ENCODE results near the gene WFIKKN2. TPM values are rescaled to one million over a fixed set of nuclear protein-coding genes. Genes with fewer than 3 reads are reported as not detected.
A peak's percentile ranks its signal among the peaks of the same experiment; 100 is the strongest.

Gene WFIKKN2
- total RNA-seq, 1 experiment from 2014 or later: 0.11 TPM

GRCh38 chr17:50799582-50799981, 35.8 kb upstream of the WFIKKN2 start:
- CTCF ChIA-PET: interaction anchor here (2.0 kb wide), 1 partner anchor 16 kb away, joined by 19 read pairs; no protein-coding TSS in a partner anchor
- Mint-ChIP-seq H3K27me3 (ENCODE audit: low read depth) (no peaks in the 10 kb centered on the region), H3K27ac (peak overlapping the region; percentile 51; the same call in 1 of the 2 replicates), H3K36me3 (no peaks in the 10 kb centered on the region), H3K4me1 (peaks cover 18% of the 10 kb centered on the region), H3K4me3 (no peak overlapping the region), H3K9me3 (no peaks in the 10 kb centered on the region)
- POLR2A ChIA-PET: no interaction called here
- DNase-seq (ENCODE audit: low spot score) (no peak), ATAC-seq (no peak)
- TF ChIP-seq IRF2 (CRISPR knock-in tag; IDR thresholded peaks at IDR 0.05; ENCODE audit: borderline replicate concordance, low read depth) (no peak), ESRRA (CRISPR knock-in tag; IDR thresholded peaks at IDR 0.05; ENCODE audit: borderline replicate concordance) (no peak), EMX1 (CRISPR knock-in tag; IDR thresholded peaks at IDR 0.05) (no peak), GRHL2 (CRISPR knock-in tag; IDR thresholded peaks at IDR 0.05; ENCODE audit: insufficient replicate concordance, severe bottlenecking) (no peak)
- TF ChIP-seq, protein P1, sequence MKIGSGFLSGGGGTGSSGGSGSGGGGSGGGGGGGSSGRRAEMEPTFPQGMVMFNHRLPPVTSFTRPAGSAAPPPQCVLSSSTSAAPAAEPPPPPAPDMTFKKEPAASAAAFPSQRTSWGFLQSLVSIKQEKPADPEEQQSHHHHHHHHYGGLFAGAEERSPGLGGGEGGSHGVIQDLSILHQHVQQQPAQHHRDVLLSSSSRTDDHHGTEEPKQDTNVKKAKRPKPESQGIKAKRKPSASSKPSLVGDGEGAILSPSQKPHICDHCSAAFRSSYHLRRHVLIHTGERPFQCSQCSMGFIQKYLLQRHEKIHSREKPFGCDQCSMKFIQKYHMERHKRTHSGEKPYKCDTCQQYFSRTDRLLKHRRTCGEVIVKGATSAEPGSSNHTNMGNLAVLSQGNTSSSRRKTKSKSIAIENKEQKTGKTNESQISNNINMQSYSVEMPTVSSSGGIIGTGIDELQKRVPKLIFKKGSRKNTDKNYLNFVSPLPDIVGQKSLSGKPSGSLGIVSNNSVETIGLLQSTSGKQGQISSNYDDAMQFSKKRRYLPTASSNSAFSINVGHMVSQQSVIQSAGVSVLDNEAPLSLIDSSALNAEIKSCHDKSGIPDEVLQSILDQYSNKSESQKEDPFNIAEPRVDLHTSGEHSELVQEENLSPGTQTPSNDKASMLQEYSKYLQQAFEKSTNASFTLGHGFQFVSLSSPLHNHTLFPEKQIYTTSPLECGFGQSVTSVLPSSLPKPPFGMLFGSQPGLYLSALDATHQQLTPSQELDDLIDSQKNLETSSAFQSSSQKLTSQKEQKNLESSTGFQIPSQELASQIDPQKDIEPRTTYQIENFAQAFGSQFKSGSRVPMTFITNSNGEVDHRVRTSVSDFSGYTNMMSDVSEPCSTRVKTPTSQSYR (CRISPR knock-in tag; IDR thresholded peaks at IDR 0.05): no peak
- TF ChIP-seq, protein P2, sequence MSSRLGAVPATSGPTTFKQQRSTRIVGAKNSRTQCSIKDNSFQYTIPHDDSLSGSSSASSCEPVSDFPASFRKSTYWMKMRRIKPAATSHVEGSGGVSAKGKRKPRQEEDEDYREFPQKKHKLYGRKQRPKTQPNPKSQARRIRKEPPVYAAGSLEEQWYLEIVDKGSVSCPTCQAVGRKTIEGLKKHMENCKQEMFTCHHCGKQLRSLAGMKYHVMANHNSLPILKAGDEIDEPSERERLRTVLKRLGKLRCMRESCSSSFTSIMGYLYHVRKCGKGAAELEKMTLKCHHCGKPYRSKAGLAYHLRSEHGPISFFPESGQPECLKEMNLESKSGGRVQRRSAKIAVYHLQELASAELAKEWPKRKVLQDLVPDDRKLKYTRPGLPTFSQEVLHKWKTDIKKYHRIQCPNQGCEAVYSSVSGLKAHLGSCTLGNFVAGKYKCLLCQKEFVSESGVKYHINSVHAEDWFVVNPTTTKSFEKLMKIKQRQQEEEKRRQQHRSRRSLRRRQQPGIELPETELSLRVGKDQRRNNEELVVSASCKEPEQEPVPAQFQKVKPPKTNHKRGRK (CRISPR knock-in tag; IDR thresholded peaks at IDR 0.05; ENCODE audit: borderline replicate concordance): no peak

- no peaks in the 10 kb centered on the region for H3K27me3 Mint-ChIP-seq (ENCODE audit: low read depth)
- no peak overlapping the region for H3K27ac Mint-ChIP-seq
- TF ChIP-seq ESRRA (CRISPR knock-in tag; IDR thresholded peaks at IDR 0.05; ENCODE audit: borderline replicate concordance) (no peak), OVOL2 (CRISPR knock-in tag; IDR thresholded peaks at IDR 0.05; ENCODE audit: borderline replicate concordance) (no peak), TP53 (CRISPR knock-in tag; IDR thresholded peaks at IDR 0.05) (no peak), ZBTB21 (CRISPR knock-in tag; IDR thresholded peaks at IDR 0.05; ENCODE audit: borderline replicate concordance) (no peak), ARID4B (CRISPR knock-in tag; IDR thresholded peaks at IDR 0.05; ENCODE audit: borderline replicate concordance) (no peak), ATF6 (CRISPR knock-in tag; IDR thresholded peaks at IDR 0.05) (no peak), MAX (CRISPR knock-in tag; IDR thresholded peaks at IDR 0.05) (no peak), RELA (CRISPR knock-in tag; IDR thresholded peaks at IDR 0.05; ENCODE audit: borderline replicate concordance) (no peak), ZMAT4 (CRISPR knock-in tag; IDR thresholded peaks at IDR 0.05) (no peak), E2F1 (CRISPR knock-in tag; IDR thresholded peaks at IDR 0.05) (no peak), TEAD4 (CRISPR knock-in tag; IDR thresholded peaks at IDR 0.05) (no peak), ZNF219 (CRISPR knock-in tag; IDR thresholded peaks at IDR 0.05; ENCODE audit: borderline replicate concordance) (no peak)
- TF ChIP-seq, protein P2 (CRISPR knock-in tag; IDR thresholded peaks at IDR 0.05; ENCODE audit: borderline replicate concordance): no peak
- ATAC-seq: no peak
- ChIA-PET POLR2A (no interaction called here), CTCF (interaction anchor here (1.0 to 2.2 kb wide), 2 partner anchors 17 to 42 kb away, joined by 6 to 7 read pairs; no protein-coding TSS in a partner anchor)
- DNase-seq (ENCODE audit: low spot score): no peak
- H3K4me1 Mint-ChIP-seq: peaks cover 18% of the 10 kb centered on the region
- H3K36me3 Mint-ChIP-seq: no peaks in the 10 kb centered on the region
- no peak overlapping the region for H3K4me3 Mint-ChIP-seq
- H3K9me3 Mint-ChIP-seq: no peaks in the 10 kb centered on the region
Measured at GRCh38 chr17:50800196-50800700, 35.1 kb upstream of the WFIKKN2 start.
